Measurements from ENCODE around the gene SRPK2.

Gene SRPK2

GRCh38 chr7:105096306-105096705 is 292.4 kb downstream of the SRPK2 start:
- H3K4me1 ChIP-seq (ENCODE audit: control insufficient read depth, low read depth, low read length) = no peaks in the 10 kb centered on the region
- H3K36me3 ChIP-seq (ENCODE audit: control insufficient read depth, low read depth, low read length) = peaks cover 35% of the 10 kb centered on the region
- no peak overlapping the region for H3K27ac ChIP-seq (ENCODE audit: low read length)
- H3K9ac ChIP-seq (ENCODE audit: low read length) = no peak overlapping the region
- no peaks in the 10 kb centered on the region for H3K27me3 ChIP-seq (ENCODE audit: control insufficient read depth, insufficient read depth, low read length)
- no peak overlapping the region for H3K4me3 ChIP-seq (ENCODE audit: low read length)
- no peaks in the 10 kb centered on the region for H3K9me3 ChIP-seq (ENCODE audit: control insufficient read depth, low read depth, low read length)

- Histone ChIP-seq H3K9ac (ENCODE audit: low read length) (no peak overlapping the region), H3K27ac (ENCODE audit: low read length) (no peak overlapping the region), H3K4me1 (ENCODE audit: control insufficient read depth, low read depth, low read length) (no peaks in the 10 kb centered on the region), H3K9me3 (ENCODE audit: control insufficient read depth, low read depth, low read length) (no peaks in the 10 kb centered on the region), H3K27me3 (ENCODE audit: control insufficient read depth, insufficient read depth, low read length) (no peaks in the 10 kb centered on the region), H3K4me3 (ENCODE audit: low read length) (no peak overlapping the region), H3K36me3 (ENCODE audit: control insufficient read depth, low read depth, low read length) (peaks cover 43% of the 10 kb centered on the region)
These were observed 293.8 kb downstream of the SRPK2 start for GRCh38 chr7:105094966-105095365.

GRCh38 chr7:105088456-105088855 is 300.3 kb downstream of the SRPK2 start:
- Histone ChIP-seq H3K4me1 (ENCODE audit: control insufficient read depth, low read depth, low read length) (no peaks in the 10 kb centered on the region), H3K27ac (ENCODE audit: low read length) (no peak overlapping the region), H3K4me3 (ENCODE audit: low read length) (no peak overlapping the region), H3K36me3 (ENCODE audit: control insufficient read depth, low read depth, low read length) (peaks cover 48% of the 10 kb centered on the region), H3K9me3 (ENCODE audit: control insufficient read depth, low read depth, low read length) (no peaks in the 10 kb centered on the region), H3K27me3 (ENCODE audit: control insufficient read depth, insufficient read depth, low read length) (no peaks in the 10 kb centered on the region), H3K9ac (ENCODE audit: low read length) (no peak overlapping the region)

- no peaks in the 10 kb centered on the region for H3K9me3 ChIP-seq (ENCODE audit: control insufficient read depth, low read depth, low read length)
- H3K27ac ChIP-seq (ENCODE audit: low read length) = no peak overlapping the region
- no peak overlapping the region for H3K4me3 ChIP-seq (ENCODE audit: low read length)
- peaks cover 52% of the 10 kb centered on the region for H3K36me3 ChIP-seq (ENCODE audit: control insufficient read depth, low read depth, low read length)
- H3K27me3 ChIP-seq (ENCODE audit: control insufficient read depth, insufficient read depth, low read length) = no peaks in the 10 kb centered on the region
- no peaks in the 10 kb centered on the region for H3K4me1 ChIP-seq (ENCODE audit: control insufficient read depth, low read depth, low read length)
- H3K9ac ChIP-seq (ENCODE audit: low read length) = no peak overlapping the region
These were observed 300.7 kb downstream of the SRPK2 start for GRCh38 chr7:105087981-105088380.

GRCh38 chr7:105086850-105087249 is 301.9 kb downstream of the SRPK2 start:
- H3K27me3 ChIP-seq (ENCODE audit: control insufficient read depth, insufficient read depth, low read length) = no peaks in the 10 kb centered on the region
- peaks cover 57% of the 10 kb centered on the region for H3K36me3 ChIP-seq (ENCODE audit: control insufficient read depth, low read depth, low read length)
- no peaks in the 10 kb centered on the region for H3K9me3 ChIP-seq (ENCODE audit: control insufficient read depth, low read depth, low read length)
- no peak overlapping the region for H3K9ac ChIP-seq (ENCODE audit: low read length)
- no peaks in the 10 kb centered on the region for H3K4me1 ChIP-seq (ENCODE audit: control insufficient read depth, low read depth, low read length)
- no peak overlapping the region for H3K27ac ChIP-seq (ENCODE audit: low read length)
- no peak overlapping the region for H3K4me3 ChIP-seq (ENCODE audit: low read length)

GRCh38 chr7:105084581-105084980 is 304.1 kb downstream of the SRPK2 start:
- no peaks in the 10 kb centered on the region for H3K9me3 ChIP-seq (ENCODE audit: control insufficient read depth, low read depth, low read length)
- no peak overlapping the region for H3K4me3 ChIP-seq (ENCODE audit: low read length)
- H3K9ac ChIP-seq (ENCODE audit: low read length) = no peak overlapping the region
- no peaks in the 10 kb centered on the region for H3K4me1 ChIP-seq (ENCODE audit: control insufficient read depth, low read depth, low read length)
- no peaks in the 10 kb centered on the region for H3K27me3 ChIP-seq (ENCODE audit: control insufficient read depth, insufficient read depth, low read length)
- H3K27ac ChIP-seq (ENCODE audit: low read length) = no peak overlapping the region
- peaks cover 42% of the 10 kb centered on the region for H3K36me3 ChIP-seq (ENCODE audit: control insufficient read depth, low read depth, low read length)

- Histone ChIP-seq H3K36me3 (ENCODE audit: control insufficient read depth, low read depth, low read length) (peaks cover 68% of the 10 kb centered on the region), H3K4me3 (ENCODE audit: low read length) (no peak overlapping the region), H3K27ac (ENCODE audit: low read length) (no peak overlapping the region), H3K9me3 (ENCODE audit: control insufficient read depth, low read depth, low read length) (no peaks in the 10 kb centered on the region), H3K9ac (ENCODE audit: low read length) (no peak overlapping the region), H3K4me1 (ENCODE audit: control insufficient read depth, low read depth, low read length) (no peaks in the 10 kb centered on the region), H3K27me3 (ENCODE audit: control insufficient read depth, insufficient read depth, low read length) (no peaks in the 10 kb centered on the region)
These were observed 309.4 kb downstream of the SRPK2 start for GRCh38 chr7:105079348-105079747.

- Histone ChIP-seq H3K9me3 (ENCODE audit: control insufficient read depth, low read depth, low read length) (no peaks in the 10 kb centered on the region), H3K4me3 (ENCODE audit: low read length) (no peak overlapping the region), H3K27me3 (ENCODE audit: control insufficient read depth, insufficient read depth, low read length) (no peaks in the 10 kb centered on the region), H3K27ac (ENCODE audit: low read length) (no peak overlapping the region), H3K4me1 (ENCODE audit: control insufficient read depth, low read depth, low read length) (no peaks in the 10 kb centered on the region), H3K9ac (ENCODE audit: low read length) (no peak overlapping the region), H3K36me3 (ENCODE audit: control insufficient read depth, low read depth, low read length) (peaks cover 73% of the 10 kb centered on the region)
These were observed 315.6 kb downstream of the SRPK2 start for GRCh38 chr7:105073143-105073542.

GRCh38 chr7:105068886-105069285 is 319.8 kb downstream of the SRPK2 start:
- Histone ChIP-seq H3K4me3 (ENCODE audit: low read length) (no peak overlapping the region), H3K36me3 (ENCODE audit: control insufficient read depth, low read depth, low read length) (peaks cover 62% of the 10 kb centered on the region), H3K9me3 (ENCODE audit: control insufficient read depth, low read depth, low read length) (no peaks in the 10 kb centered on the region), H3K4me1 (ENCODE audit: control insufficient read depth, low read depth, low read length) (no peaks in the 10 kb centered on the region), H3K9ac (ENCODE audit: low read length) (no peak overlapping the region), H3K27me3 (ENCODE audit: control insufficient read depth, insufficient read depth, low read length) (no peaks in the 10 kb centered on the region), H3K27ac (ENCODE audit: low read length) (no peak overlapping the region)

GRCh38 chr7:105067691-105068090 is 321.0 kb downstream of the SRPK2 start:
- Histone ChIP-seq H3K36me3 (ENCODE audit: control insufficient read depth, low read depth, low read length) (peaks cover 62% of the 10 kb centered on the region), H3K4me3 (ENCODE audit: low read length) (no peak overlapping the region), H3K27ac (ENCODE audit: low read length) (no peak overlapping the region)

More at GRCh38 chr7:105067691-105068090, 321.0 kb downstream of the SRPK2 start:
- H3K4me1 ChIP-seq (ENCODE audit: control insufficient read depth, low read depth, low read length) = no peaks in the 10 kb centered on the region
- H3K9ac ChIP-seq (ENCODE audit: low read length) = no peak overlapping the region
- no peaks in the 10 kb centered on the region for H3K27me3 ChIP-seq (ENCODE audit: control insufficient read depth, insufficient read depth, low read length)
- H3K9me3 ChIP-seq (ENCODE audit: control insufficient read depth, low read depth, low read length) = no peaks in the 10 kb centered on the region

All from iPS-18a (cell line).